ENCODE data around the gene GCKR. TPM values are rescaled to one million over a fixed set of nuclear protein-coding genes. Genes with fewer than 3 reads are reported as not detected.

Gene GCKR
- total and polyA plus RNA-seq, 11 donors = 0.23 to 1.7 (median 0.38) TPM; not detected in 5

- ATAC-seq (no peak), DNase-seq (no peak)
- intact Hi-C loops (cut with DNase I) = no loop called here
- no peak overlapping the region for H3K27ac ChIP-seq
- no peaks in the 10 kb centered on the region for H3K27me3 ChIP-seq
- H3K4me1 ChIP-seq = no peaks in the 10 kb centered on the region
- no peak overlapping the region for H3K4me3 ChIP-seq
- 79 to 92% (median 91%) methylated on average over 6 of the region's 6 CpGs for WGBS, 4 donors
- TF ChIP-seq CTCF (IDR thresholded peaks at IDR 0.05) (no peak), POLR2A (IDR thresholded peaks at IDR 0.05) (no peak)
- H3K36me3 ChIP-seq = no peaks in the 10 kb centered on the region
- H3K9me3 ChIP-seq = peaks cover 0 to 15% (median 0%) of the 10 kb centered on the region in 12 donors
Measured at GRCh38 chr2:27544143-27544821, 47.6 kb downstream of the GCKR start.

- H3K4me1 ChIP-seq = no peaks in the 10 kb centered on the region
- no peak for ATAC-seq
- peaks cover 0 to 15% (median 0%) of the 10 kb centered on the region in 12 donors for H3K9me3 ChIP-seq
- no peaks in the 10 kb centered on the region for H3K36me3 ChIP-seq
- no peak overlapping the region for H3K27ac ChIP-seq
- no peak for TF ChIP-seq CTCF (IDR thresholded peaks at IDR 0.05)
- no peak for TF ChIP-seq POLR2A (IDR thresholded peaks at IDR 0.05)
- intact Hi-C loops (cut with DNase I) = no loop called here
- no peaks in the 10 kb centered on the region for H3K27me3 ChIP-seq
- WGBS, 4 donors = 82 to 89% (median 88%) methylated on average over 5 of the region's 5 CpGs
- no peak overlapping the region for H3K4me3 ChIP-seq
- no peak for DNase-seq
Measured at GRCh38 chr2:27545348-27546141, 48.9 kb downstream of the GCKR start.

DNA sequence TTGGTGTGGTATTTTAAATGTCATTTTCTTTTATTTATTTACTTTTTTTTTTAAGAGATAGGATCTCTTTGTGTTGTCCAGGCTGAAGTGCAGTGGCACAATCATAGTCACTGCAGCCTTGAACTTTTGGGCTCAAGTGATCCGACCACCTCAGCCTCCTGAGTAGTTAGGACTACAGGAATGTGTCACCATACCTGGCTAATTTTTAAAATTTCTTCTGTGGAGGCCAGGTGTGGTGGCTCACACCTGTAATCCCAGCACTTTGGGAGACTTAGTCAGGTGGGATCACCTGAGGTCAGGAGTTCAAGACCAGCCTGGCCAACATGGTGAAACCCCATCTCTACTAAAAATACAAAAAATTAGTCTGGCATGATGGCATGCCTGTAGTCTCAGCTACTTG, 52.7 kb downstream of the GCKR start:
- intact Hi-C loops (cut with DNase I) = no loop called here
- ATAC-seq (no peak), DNase-seq (no peak)
- Histone ChIP-seq H3K27me3 (peaks cover 0 to 6% (median 0%) of the 10 kb centered on the region in 9 donors), H3K4me1 (no peaks in the 10 kb centered on the region), H3K9me3 (peaks cover 0 to 15% (median 0%) of the 10 kb centered on the region in 12 donors), H3K4me3 (no peak overlapping the region), H3K36me3 (no peaks in the 10 kb centered on the region), H3K27ac (no peak overlapping the region)
- no peak for TF ChIP-seq CTCF (IDR thresholded peaks at IDR 0.05)
- no peak for TF ChIP-seq POLR2A (IDR thresholded peaks at IDR 0.05)
- WGBS, 4 donors = 63 to 80% (median 67%) methylated on average over 1 of the region's 1 CpG

GRCh38 chr2:27551514-27551913, 54.9 kb downstream of the GCKR start:
- intact Hi-C loops (cut with DNase I) = no loop called here
- Histone ChIP-seq H3K36me3 (no peaks in the 10 kb centered on the region), H3K27ac (no peak overlapping the region), H3K4me1 (no peaks in the 10 kb centered on the region), H3K27me3 (peaks cover 0 to 7% (median 0%) of the 10 kb centered on the region in 9 donors), H3K4me3 (no peak overlapping the region), H3K9me3 (peaks cover 0 to 2% (median 0%) of the 10 kb centered on the region in 12 donors)
- WGBS, 4 donors = 90 to 95% (median 92%) methylated on average over 1 of the region's 1 CpG
- ATAC-seq (no peak), DNase-seq (no peak)
- no peak for TF ChIP-seq POLR2A (IDR thresholded peaks at IDR 0.05)
- no peak for TF ChIP-seq CTCF (IDR thresholded peaks at IDR 0.05)
